DOHH2 (cell line): ENCODE data around the gene OR5K1.

Source experiments
- H3F3A ChIP-seq: fragments of 200-600 bp; sonication (generic), shearing (Covaris generic); 2 replicates; pipeline ENCODE4 v1.6.0; 2016; ENCODE audit warnings: antibody characterized with exemption, mild to moderate bottlenecking; ENCODE audit not compliant: control insufficient read depth, insufficient read depth
- H3K27ac ChIP-seq: fragments of 200-600 bp; sonication (generic); 2 replicates; pipeline ENCODE4 v1.5.1; 2014; ENCODE audit warnings: low read depth, mild to moderate bottlenecking, low read length, moderate library complexity
- H3K27me3 ChIP-seq: fragments of 200-600 bp; sonication (generic); 2 replicates; pipeline ENCODE4 v1.6.1; 2014; ENCODE audit warnings: mild to moderate bottlenecking, low read length, mixed read lengths; ENCODE audit not compliant: control insufficient read depth
- H3K36me3 ChIP-seq: fragments of 200-600 bp; sonication (generic); 2 replicates; pipeline ENCODE4 v1.6.1; 2014; ENCODE audit warnings: mild to moderate bottlenecking, low read length, moderate library complexity, mixed read lengths; ENCODE audit not compliant: control insufficient read depth
- H3K4me1 ChIP-seq: fragments of 200-600 bp; sonication (generic); 2 replicates; pipeline ENCODE4 v1.6.1; 2014; ENCODE audit warnings: mild to moderate bottlenecking, low read length, mixed read lengths; ENCODE audit not compliant: control insufficient read depth
- H3K4me2 ChIP-seq: fragments of 200-600 bp; sonication (generic); 2 replicates; pipeline ENCODE4 v1.6.0; 2014; ENCODE audit warnings: mild to moderate bottlenecking, low read length, moderate library complexity
- H3K4me3 ChIP-seq: fragments of 200-600 bp; sonication (generic); 2 replicates; pipeline ENCODE4 v1.5.1; 2014; ENCODE audit warnings: mild to moderate bottlenecking, low read length, mixed read lengths
- H3K79me2 ChIP-seq: fragments of 200-600 bp; sonication (generic); 2 replicates; pipeline ENCODE4 v1.6.1; 2014; ENCODE audit warnings: mild to moderate bottlenecking, low read length, mixed read lengths; ENCODE audit not compliant: control insufficient read depth
- H3K9me2 ChIP-seq: fragments of 200-600 bp; sonication (generic); replicated peaks from 2 replicates; pipeline ENCODE4 v1.6.1; 2014; ENCODE audit warnings: mild to moderate bottlenecking, low read length, mixed read lengths; ENCODE audit not compliant: control insufficient read depth
- H3K9me3 ChIP-seq: fragments of 200-600 bp; sonication (generic); 2 replicates; pipeline ENCODE4 v1.6.1; 2014; ENCODE audit warnings: antibody characterized with exemption, low read length, mixed read lengths; ENCODE audit not compliant: control insufficient read depth, insufficient read depth
- H4K20me1 ChIP-seq: fragments of 200-600 bp; sonication (generic); 2 replicates; pipeline ENCODE4 v1.6.0; 2014; ENCODE audit warnings: low read depth, mild to moderate bottlenecking, antibody characterized with exemption, low read length, moderate library complexity; ENCODE audit not compliant: control insufficient read depth, insufficient read depth
- CTCF ChIP-seq: fragments of 200-600 bp; sonication (generic); IDR thresholded peaks from one replicate; pipeline ENCODE4 v1.5.1; 2014; ENCODE audit warnings: antibody characterized with exemption, mild to moderate bottlenecking, low read depth, low read length; ENCODE audit not compliant: poor library complexity, severe bottlenecking
- EZH2phosphoT487 ChIP-seq: fragments of 200-600 bp; sonication (generic); IDR thresholded peaks from 2 replicates; pipeline ENCODE4 v1.6.1; 2017; ENCODE audit warnings: borderline replicate concordance, mild to moderate bottlenecking, antibody characterized with exemption, low read length, moderate library complexity, mixed read lengths

OR5K1 gene

DNA sequence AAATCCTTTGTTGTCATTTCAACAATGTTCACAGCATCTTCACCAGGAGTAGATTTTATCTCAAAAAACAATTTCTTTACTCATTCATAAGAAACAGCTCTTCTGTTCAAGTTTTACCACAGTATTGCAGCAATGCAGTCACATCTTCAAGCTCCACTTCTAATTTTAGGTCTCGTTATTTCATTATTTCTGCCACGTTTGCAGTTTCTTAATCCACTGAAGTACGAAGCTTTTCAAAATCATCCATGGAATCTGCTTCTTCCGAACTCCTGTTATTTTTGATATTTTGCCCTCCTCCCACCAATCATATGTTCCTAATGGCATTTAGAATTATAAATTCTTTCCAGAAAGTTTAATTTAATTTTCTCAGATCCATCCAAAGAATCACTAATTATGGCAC is 12.6 kb upstream of the OR5K1 start:
- H3K79me2 ChIP-seq: no peaks in the 10 kb centered on the region

GRCh38 chr3:98453827-98454226 is 9.2 kb upstream of the OR5K1 start:
- TF ChIP-seq EZH2phosphoT487: no peak
- TF ChIP-seq CTCF: no peak
- no peaks in the 10 kb centered on the region for H3F3A ChIP-seq
- no peak overlapping the region for H3K27ac ChIP-seq
- H3K4me2 ChIP-seq: no peak overlapping the region
- no peaks in the 10 kb centered on the region for H3K27me3 ChIP-seq
- no peak overlapping the region for H3K4me3 ChIP-seq
- H3K9me3 ChIP-seq: no peaks in the 10 kb centered on the region
- H3K79me2 ChIP-seq: no peaks in the 10 kb centered on the region
- no peaks in the 10 kb centered on the region for H3K9me2 ChIP-seq
- H3K4me1 ChIP-seq: peaks cover 3% of the 10 kb centered on the region; the same call in 1 of the 2 replicates
- H3K36me3 ChIP-seq: no peaks in the 10 kb centered on the region
- no peaks in the 10 kb centered on the region for H4K20me1 ChIP-seq

More for the DNA sequence above, 12.6 kb upstream of the OR5K1 start:
- Histone ChIP-seq H3K27me3 (no peaks in the 10 kb centered on the region), H3F3A (no peaks in the 10 kb centered on the region), H3K9me3 (no peaks in the 10 kb centered on the region), H3K9me2 (no peaks in the 10 kb centered on the region), H3K4me3 (no peak overlapping the region), H3K4me2 (no peak overlapping the region), H4K20me1 (no peaks in the 10 kb centered on the region), H3K27ac (no peak overlapping the region), H3K4me1 (peaks cover 6% of the 10 kb centered on the region), H3K36me3 (no peaks in the 10 kb centered on the region)
- TF ChIP-seq CTCF (no peak), EZH2phosphoT487 (no peak)

DNA sequence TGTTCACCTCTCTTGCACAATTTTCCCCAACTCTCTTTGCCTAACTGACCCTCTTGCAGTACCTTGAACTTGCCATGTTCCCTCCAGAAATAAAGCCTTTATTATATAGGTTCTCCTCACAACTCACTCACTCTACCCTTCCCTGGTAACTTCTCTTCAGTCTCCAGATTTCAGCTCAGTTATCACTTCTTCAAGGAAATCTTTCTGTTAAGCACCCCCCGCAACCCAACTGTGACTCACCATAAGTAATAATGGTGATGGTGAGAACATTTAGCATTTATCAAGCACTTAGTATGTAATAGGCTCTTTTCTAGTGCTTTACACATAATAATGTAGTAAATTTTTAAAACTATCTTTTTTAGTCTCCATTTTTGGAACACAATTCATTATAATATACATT is 8.1 kb upstream of the OR5K1 start:
- H3K4me2 ChIP-seq: no peak overlapping the region
- no peaks in the 10 kb centered on the region for H3K9me3 ChIP-seq
- no peak overlapping the region for H3K4me3 ChIP-seq
- H3K27me3 ChIP-seq: no peaks in the 10 kb centered on the region
- no peaks in the 10 kb centered on the region for H3F3A ChIP-seq
- no peaks in the 10 kb centered on the region for H3K36me3 ChIP-seq
- H3K27ac ChIP-seq: no peak overlapping the region
- TF ChIP-seq EZH2phosphoT487 (no peak), CTCF (no peak)
- H3K4me1 ChIP-seq: peaks cover 6% of the 10 kb centered on the region; the same call in 1 of the 2 replicates
- H3K79me2 ChIP-seq: no peaks in the 10 kb centered on the region
- no peaks in the 10 kb centered on the region for H4K20me1 ChIP-seq
- no peaks in the 10 kb centered on the region for H3K9me2 ChIP-seq
